Activated CD4-positive, alpha-beta memory T cell treated with anti-CD3 and anti-CD28 coated beads, Interleukin-2, amount 10 ng/mL, durations not matched to agents 7 days and 5 days (primary cell): ENCODE measurements around the gene NEK6. TPM values are rescaled to one million over a fixed set of nuclear protein-coding genes. Genes with fewer than 3 reads are reported as not detected.

Source experiments
- CTCF ChIA-PET: fragments of 350-600 bp; sonication (Branson Sonifier 250); formaldehyde crosslinking; loops from one replicate; lab custom pipeline; 2021; ENCODE audit warnings: antibody characterized with exemption, inconsistent platforms; lab: Charles Lee
- POLR2A ChIA-PET: fragments of 350-600 bp; sonication (Branson Sonifier 250); formaldehyde crosslinking; loops from one replicate; lab custom pipeline; 2021; ENCODE audit warnings: antibody characterized with exemption; lab: Charles Lee
- DNase-seq: peaks from one replicate; pipeline ENCODE4 v3.0.0-alpha.2; 2020
- H3K27ac Mint-ChIP-seq: one replicate; pipeline ENCODE4 v1.8.0; 2021; ENCODE audit warnings: mild to moderate bottlenecking, mixed read lengths
- H3K27me3 Mint-ChIP-seq: one replicate; pipeline ENCODE4 v1.8.0; 2021; ENCODE audit warnings: mixed read lengths
- H3K36me3 Mint-ChIP-seq: one replicate; pipeline ENCODE4 v1.8.0; 2021; ENCODE audit warnings: low read depth, mixed read lengths
- H3K4me1 Mint-ChIP-seq: one replicate; pipeline ENCODE4 v1.8.0; 2021; ENCODE audit warnings: mixed read lengths
- H3K4me3 Mint-ChIP-seq: one replicate; pipeline ENCODE4 v1.8.0; 2021; ENCODE audit warnings: mild to moderate bottlenecking, mixed read lengths
- H3K9me3 Mint-ChIP-seq: one replicate; pipeline ENCODE4 v1.8.0; 2021; ENCODE audit warnings: mixed read lengths
- total RNA-seq, 2 experiments: library from RNA; stranded (reverse); gene quantifications; one replicate each; pipeline ENCODE4 v1.2.3, GENCODE V29; 2021

NEK6 gene
- total RNA-seq, 2 experiments from 2014 or later, result 16.9 to 18.9 TPM

- H3K36me3 Mint-ChIP-seq, result peaks cover 34% of the 10 kb centered on the region
- peaks cover 3% of the 10 kb centered on the region for H3K4me1 Mint-ChIP-seq
- H3K27me3 Mint-ChIP-seq, result no peaks in the 10 kb centered on the region
- DNase-seq, result no peak
- no peaks in the 10 kb centered on the region for H3K9me3 Mint-ChIP-seq
- no peak overlapping the region for H3K4me3 Mint-ChIP-seq
- ChIA-PET POLR2A (no interaction called here), CTCF (no interaction called here)
- H3K27ac Mint-ChIP-seq, result no peak overlapping the region
These were observed 92.1 kb downstream of the NEK6 start for GRCh38 chr9:124349675-124350493.

GRCh38 chr9:124350494-124351263, 92.9 kb downstream of the NEK6 start:
- Mint-ChIP-seq H3K27me3 (no peaks in the 10 kb centered on the region), H3K9me3 (no peaks in the 10 kb centered on the region), H3K27ac (no peak overlapping the region), H3K4me1 (peaks cover 3% of the 10 kb centered on the region), H3K36me3 (peaks cover 34% of the 10 kb centered on the region), H3K4me3 (no peak overlapping the region)
- ChIA-PET POLR2A (no interaction called here), CTCF (no interaction called here)
- no peak for DNase-seq

GRCh38 chr9:124351672-124352468, 94.1 kb downstream of the NEK6 start:
- Mint-ChIP-seq H3K27me3 (no peaks in the 10 kb centered on the region), H3K27ac (no peak overlapping the region), H3K4me1 (peaks cover 11% of the 10 kb centered on the region), H3K9me3 (no peaks in the 10 kb centered on the region), H3K4me3 (no peak overlapping the region), H3K36me3 (peaks cover 39% of the 10 kb centered on the region)
- CTCF ChIA-PET, result no interaction called here
- POLR2A ChIA-PET, result no interaction called here
- no peak for DNase-seq

- peaks cover 18% of the 10 kb centered on the region for H3K4me1 Mint-ChIP-seq
- no peak overlapping the region for H3K27ac Mint-ChIP-seq
- no peaks in the 10 kb centered on the region for H3K27me3 Mint-ChIP-seq
- no peak overlapping the region for H3K4me3 Mint-ChIP-seq
- H3K36me3 Mint-ChIP-seq, result peaks cover 39% of the 10 kb centered on the region
- ChIA-PET POLR2A (no interaction called here), CTCF (no interaction called here)
- no peak for DNase-seq
- H3K9me3 Mint-ChIP-seq, result no peaks in the 10 kb centered on the region
These were observed 94.9 kb downstream of the NEK6 start for GRCh38 chr9:124352616-124353015.

GRCh38 chr9:124353166-124353768, 95.5 kb downstream of the NEK6 start:
- CTCF ChIA-PET, result no interaction called here
- no peak overlapping the region for H3K27ac Mint-ChIP-seq

GRCh38 chr9:124353811-124354274, 96.1 kb downstream of the NEK6 start:
- Mint-ChIP-seq H3K27me3 (no peaks in the 10 kb centered on the region), H3K36me3 (peaks cover 33% of the 10 kb centered on the region), H3K9me3 (no peaks in the 10 kb centered on the region), H3K27ac (no peak overlapping the region), H3K4me1 (peaks cover 29% of the 10 kb centered on the region), H3K4me3 (no peak overlapping the region)
- POLR2A ChIA-PET, result no interaction called here
- CTCF ChIA-PET, result no interaction called here
- no peak for DNase-seq

More at GRCh38 chr9:124353166-124353768, 95.5 kb downstream of the NEK6 start:
- DNase-seq, result no peak
- no peak overlapping the region for H3K4me3 Mint-ChIP-seq
- POLR2A ChIA-PET, result no interaction called here
- H3K9me3 Mint-ChIP-seq, result no peaks in the 10 kb centered on the region
- no peaks in the 10 kb centered on the region for H3K27me3 Mint-ChIP-seq
- H3K4me1 Mint-ChIP-seq, result peaks cover 23% of the 10 kb centered on the region
- peaks cover 38% of the 10 kb centered on the region for H3K36me3 Mint-ChIP-seq

- peaks cover 30% of the 10 kb centered on the region for H3K4me1 Mint-ChIP-seq
- ChIA-PET CTCF (no interaction called here), POLR2A (no interaction called here)
- peaks cover 33% of the 10 kb centered on the region for H3K36me3 Mint-ChIP-seq
- no peak for DNase-seq
- H3K27me3 Mint-ChIP-seq, result no peaks in the 10 kb centered on the region
- H3K27ac Mint-ChIP-seq, result no peak overlapping the region
- H3K4me3 Mint-ChIP-seq, result no peak overlapping the region
- H3K9me3 Mint-ChIP-seq, result no peaks in the 10 kb centered on the region
These were observed 96.7 kb downstream of the NEK6 start for GRCh38 chr9:124354346-124355038.

GRCh38 chr9:124355039-124355940, 97.5 kb downstream of the NEK6 start:
- Mint-ChIP-seq H3K27me3 (no peaks in the 10 kb centered on the region), H3K4me1 (peaks cover 32% of the 10 kb centered on the region), H3K36me3 (peaks cover 33% of the 10 kb centered on the region), H3K4me3 (peak overlapping the region; percentile 29), H3K27ac (no peak overlapping the region), H3K9me3 (no peaks in the 10 kb centered on the region)
- ChIA-PET POLR2A (interaction anchor here (0.9 to 1.2 kb wide), 2 partner anchors 15 to 20 kb away, joined by 3 read pairs; no protein-coding TSS in a partner anchor), CTCF (interaction anchor here (1.0 kb wide), 1 partner anchor 228 kb away, joined by 3 read pairs; no protein-coding TSS in a partner anchor)
- DNase-seq, result no peak

- H3K4me1 Mint-ChIP-seq, result peaks cover 32% of the 10 kb centered on the region
- peak overlapping the region; percentile 33 for H3K4me3 Mint-ChIP-seq
- POLR2A ChIA-PET, result interaction anchor here (0.9 to 1.5 kb wide), 3 partner anchors 14 to 229 kb away, joined by 3 read pairs; no protein-coding TSS in a partner anchor
- H3K27me3 Mint-ChIP-seq, result no peaks in the 10 kb centered on the region
- no peaks in the 10 kb centered on the region for H3K9me3 Mint-ChIP-seq
- peak overlapping the region; percentile 78 for H3K27ac Mint-ChIP-seq
- H3K36me3 Mint-ChIP-seq, result peaks cover 29% of the 10 kb centered on the region
- DNase-seq, result no peak
- CTCF ChIA-PET, result interaction anchor here (1.0 kb wide), 1 partner anchor 229 kb away, joined by 3 read pairs; no protein-coding TSS in a partner anchor
These were observed 98.4 kb downstream of the NEK6 start for GRCh38 chr9:124355941-124356744.

GRCh38 chr9:124356745-124357390, 99.1 kb downstream of the NEK6 start:
- POLR2A ChIA-PET, result interaction anchor here (1.0 to 1.5 kb wide), 2 partner anchors 12 to 230 kb away, joined by 3 read pairs; no protein-coding TSS in a partner anchor
- CTCF ChIA-PET, result no interaction called here

More at GRCh38 chr9:124356745-124357390, 99.1 kb downstream of the NEK6 start:
- Mint-ChIP-seq H3K36me3 (peaks cover 22% of the 10 kb centered on the region), H3K27me3 (no peaks in the 10 kb centered on the region), H3K27ac (peak overlapping the region; percentile 78), H3K4me3 (peak overlapping the region; percentile 33), H3K4me1 (peaks cover 32% of the 10 kb centered on the region), H3K9me3 (no peaks in the 10 kb centered on the region)
- no peak for DNase-seq
